Measurements from ENCODE around the gene ARSA. TPM values are rescaled to one million over a fixed set of nuclear protein-coding genes. Genes with fewer than 3 reads are reported as not detected.

The ARSA gene
- total RNA-seq, result 100 to 1,000 TPM in 2 of 4 donors, 10 to 100 TPM in 2; 81.2 to 253 (median 99.1) TPM

DNA sequence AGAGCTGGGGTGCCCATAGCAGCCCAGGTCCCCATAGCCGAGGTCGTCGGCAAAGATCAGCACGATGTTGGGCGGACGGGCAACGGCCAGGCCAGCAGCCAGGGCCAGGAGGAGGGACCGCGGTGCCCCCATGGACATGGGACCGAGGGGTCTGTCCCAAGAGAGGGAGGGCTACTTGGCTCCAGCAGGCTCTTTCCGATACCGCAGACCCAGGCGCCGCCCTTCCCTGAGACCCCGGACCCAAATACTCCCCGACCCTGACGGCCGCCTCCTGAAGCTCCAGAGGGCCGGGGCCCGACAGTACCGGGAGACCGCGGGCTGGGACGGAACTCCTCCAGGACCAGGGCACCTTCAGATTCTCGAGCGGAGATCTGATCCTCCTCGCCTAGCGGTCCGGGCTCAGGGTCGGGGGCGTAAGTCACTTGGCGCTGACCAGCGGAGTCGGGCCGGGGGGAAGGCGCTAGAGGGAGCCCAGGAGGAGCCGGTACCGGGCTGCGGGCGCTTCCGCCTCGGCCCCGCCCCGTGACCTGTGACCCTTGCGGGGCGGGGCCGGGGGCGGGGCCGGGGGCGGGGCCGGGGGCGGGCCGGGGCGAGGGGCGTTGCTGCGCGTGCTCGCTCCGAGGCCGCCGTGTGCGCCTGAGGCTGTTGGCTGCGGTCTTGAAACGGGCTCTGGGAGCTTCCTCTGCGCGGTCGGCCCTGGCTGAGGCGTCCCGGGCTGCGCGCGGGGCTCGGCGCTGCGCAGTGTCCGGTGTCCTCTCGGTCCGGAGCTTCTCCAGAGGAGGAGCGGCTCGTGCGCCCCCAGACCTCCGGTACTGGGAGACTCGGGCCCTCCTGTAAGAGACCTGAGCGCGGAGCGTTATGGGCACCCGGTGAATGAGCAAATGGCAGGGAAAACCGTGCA is at the start of gene ARSA:
Gene ARSA, minus strand, starts transcription at position 511 of the 901 bp plus-strand sequence. Its CDS starts 373 bp downstream, at position 138.
- peak within 1 kb of the TSS; percentile 55 to 90 (median 77) for H3K4me3 ChIP-seq
- H3K36me3 ChIP-seq, result no peaks in the 10 kb centered on the region
- WGBS, 2 donors (ENCODE audit: low coverage in 1 of 2), result 2% methylated on average over 42 of the region's 88 CpGs; no CpG with 5 or more reads in 1 of the 2 donors
- TF ChIP-seq, protein P1, sequence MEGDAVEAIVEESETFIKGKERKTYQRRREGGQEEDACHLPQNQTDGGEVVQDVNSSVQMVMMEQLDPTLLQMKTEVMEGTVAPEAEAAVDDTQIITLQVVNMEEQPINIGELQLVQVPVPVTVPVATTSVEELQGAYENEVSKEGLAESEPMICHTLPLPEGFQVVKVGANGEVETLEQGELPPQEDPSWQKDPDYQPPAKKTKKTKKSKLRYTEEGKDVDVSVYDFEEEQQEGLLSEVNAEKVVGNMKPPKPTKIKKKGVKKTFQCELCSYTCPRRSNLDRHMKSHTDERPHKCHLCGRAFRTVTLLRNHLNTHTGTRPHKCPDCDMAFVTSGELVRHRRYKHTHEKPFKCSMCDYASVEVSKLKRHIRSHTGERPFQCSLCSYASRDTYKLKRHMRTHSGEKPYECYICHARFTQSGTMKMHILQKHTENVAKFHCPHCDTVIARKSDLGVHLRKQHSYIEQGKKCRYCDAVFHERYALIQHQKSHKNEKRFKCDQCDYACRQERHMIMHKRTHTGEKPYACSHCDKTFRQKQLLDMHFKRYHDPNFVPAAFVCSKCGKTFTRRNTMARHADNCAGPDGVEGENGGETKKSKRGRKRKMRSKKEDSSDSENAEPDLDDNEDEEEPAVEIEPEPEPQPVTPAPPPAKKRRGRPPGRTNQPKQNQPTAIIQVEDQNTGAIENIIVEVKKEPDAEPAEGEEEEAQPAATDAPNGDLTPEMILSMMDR (IDR thresholded peaks at IDR 0.05), result peak in 4 of 5 experiments; percentile 7 to 36 (median 28)
- peak; percentile 52 to 77 (median 77) for TF ChIP-seq POLR2AphosphoS5 (IDR thresholded peaks at IDR 0.05)
- TF ChIP-seq EP300 (IDR thresholded peaks at IDR 0.05; ENCODE audit: low read depth), result no peak
- peak; percentile 60 for TF ChIP-seq POLR2A (IDR thresholded peaks at IDR 0.05)
- in situ Hi-C loops (cut with MboI; ENCODE audit: low pct_ligation_motif_present in 1 of 4, low pct_unique_long_range_greater_than_20kb in 1 of 4, low sequenced_read_pairs in 3 of 4) (no loop called here), intact Hi-C loops (cut with DNase I; ENCODE audit: low total_unique reads) (no loop called here)
- no peaks in the 10 kb centered on the region for H3K27me3 ChIP-seq
- H3K4me1 ChIP-seq, result peaks cover 6 to 25% (median 16%) of the 10 kb centered on the region in 4 donors
- H3K27ac ChIP-seq, result peak within 1 kb of the TSS; percentile 81 to 89 (median 84)
- peak; percentile 86 for DNase-seq
- no peaks in the 10 kb centered on the region for H3K9me3 ChIP-seq

DNA sequence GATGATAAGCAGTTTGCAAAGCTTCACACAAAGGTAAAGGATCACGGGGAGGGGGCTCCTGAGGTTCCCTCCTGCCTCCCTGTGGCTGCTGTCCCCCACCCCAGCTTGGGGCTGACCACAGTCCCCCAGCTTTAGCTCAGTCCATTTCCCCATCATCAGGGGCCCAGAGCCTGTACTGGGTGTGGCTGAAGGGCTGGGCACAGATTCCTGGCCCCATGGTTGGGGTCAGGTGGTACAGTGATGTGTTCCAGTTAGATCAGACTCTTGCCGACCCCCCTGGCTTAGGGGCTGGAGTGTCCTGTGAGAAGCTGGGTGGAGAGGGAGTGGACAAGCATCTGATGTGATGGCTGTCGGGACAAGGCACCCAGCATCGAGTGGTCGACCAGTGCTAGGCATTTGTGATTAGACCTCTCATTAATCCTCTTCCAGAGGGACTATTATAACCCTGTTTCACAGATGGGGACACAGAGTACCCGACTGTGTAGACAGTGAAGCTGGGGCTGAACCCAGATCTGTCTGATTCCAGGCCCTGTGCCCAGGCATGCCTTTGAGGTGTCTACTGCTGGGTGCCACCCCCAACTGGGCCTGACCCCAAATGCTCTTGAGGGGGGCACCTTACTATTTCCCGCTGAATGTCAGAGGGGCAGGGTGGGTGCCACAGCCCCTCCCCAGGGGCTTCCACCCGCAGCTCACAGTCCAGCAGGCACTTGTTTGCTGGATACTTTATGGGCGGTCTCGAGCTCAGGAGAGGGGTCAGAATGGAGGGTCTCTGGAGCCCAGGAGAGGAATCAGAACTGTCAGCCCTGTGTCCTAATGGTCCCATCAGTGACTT is 48.9 kb upstream of the ARSA start:
- H3K9me3 ChIP-seq, result no peaks in the 10 kb centered on the region
- intact Hi-C loops (cut with DNase I; ENCODE audit: low total_unique reads) (no loop called here), in situ Hi-C loops (cut with MboI; ENCODE audit: low pct_ligation_motif_present in 1 of 4, low pct_unique_long_range_greater_than_20kb in 1 of 4, low sequenced_read_pairs in 3 of 4) (no loop called here)
- no peak overlapping the region for H3K4me3 ChIP-seq
- H3K27ac ChIP-seq, result no peak overlapping the region
- DNase-seq, result no peak
- 79% methylated on average over 7 of the region's 10 CpGs; no CpG with 5 or more reads in 1 of the 2 donors for WGBS, 2 donors (ENCODE audit: low coverage in 1 of 2)
- peaks cover 4 to 12% (median 8%) of the 10 kb centered on the region in 4 donors for H3K4me1 ChIP-seq
- H3K36me3 ChIP-seq, result no peaks in the 10 kb centered on the region
- H3K27me3 ChIP-seq, result peaks cover 34% of the 10 kb centered on the region
- TF ChIP-seq POLR2AphosphoS5 (IDR thresholded peaks at IDR 0.05), result no peak
- no peak for TF ChIP-seq POLR2A (IDR thresholded peaks at IDR 0.05)
- TF ChIP-seq, protein P1 (IDR thresholded peaks at IDR 0.05), result no peak
- no peak for TF ChIP-seq EP300 (IDR thresholded peaks at IDR 0.05; ENCODE audit: low read depth)

DNA sequence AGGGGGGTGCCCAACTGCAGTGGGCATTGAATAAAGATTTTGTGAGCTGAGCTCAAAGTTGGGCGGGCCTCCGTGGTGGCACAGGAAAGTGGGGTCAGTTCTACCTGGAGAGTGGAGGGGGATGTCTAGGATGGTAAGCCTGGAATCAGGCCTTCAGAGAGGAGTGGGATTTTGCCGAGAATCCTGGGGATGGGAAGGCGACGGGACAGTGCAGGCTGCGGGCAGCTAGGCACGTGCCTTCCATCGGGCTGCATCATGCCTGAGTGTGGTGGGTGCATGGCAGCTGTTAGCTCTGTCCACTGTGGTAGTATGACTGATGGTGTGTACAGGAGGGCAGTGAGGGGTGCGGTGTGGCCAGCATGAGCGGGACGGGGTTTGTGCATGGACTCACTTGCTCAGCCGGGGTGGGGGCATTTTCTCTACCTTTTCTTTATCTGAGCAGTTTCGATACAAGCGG is 48.3 kb upstream of the ARSA start:
- Histone ChIP-seq H3K9me3 (no peaks in the 10 kb centered on the region), H3K4me3 (no peak overlapping the region), H3K27ac (no peak overlapping the region), H3K27me3 (peaks cover 41% of the 10 kb centered on the region), H3K4me1 (peaks cover 4 to 12% (median 8%) of the 10 kb centered on the region in 4 donors), H3K36me3 (no peaks in the 10 kb centered on the region)
- intact Hi-C loops (cut with DNase I; ENCODE audit: low total_unique reads) (no loop called here), in situ Hi-C loops (cut with MboI; ENCODE audit: low pct_ligation_motif_present in 1 of 4, low pct_unique_long_range_greater_than_20kb in 1 of 4, low sequenced_read_pairs in 3 of 4) (no loop called here)
- WGBS, 2 donors (ENCODE audit: low coverage in 1 of 2), result 96 to 100% methylated on average over 1 to 14 of the region's 14 CpGs
- TF ChIP-seq, protein P1 (IDR thresholded peaks at IDR 0.05), result no peak
- no peak for TF ChIP-seq POLR2A (IDR thresholded peaks at IDR 0.05)
- no peak for TF ChIP-seq POLR2AphosphoS5 (IDR thresholded peaks at IDR 0.05)
- TF ChIP-seq EP300 (IDR thresholded peaks at IDR 0.05; ENCODE audit: low read depth), result no peak
- DNase-seq, result no peak

Data from transverse colon (tissue), 4 donors.